Prostate gland (tissue), 2 donors: ENCODE results near the gene DNTT. TPM values are rescaled to one million over a fixed set of nuclear protein-coding genes. Genes with fewer than 3 reads are reported as not detected.

Experiments
- DNase-seq: peaks from one replicate; pipeline ENCODE4 v3.0.0-alpha.2; 2019; ENCODE audit warnings: low spot score
- H3K27ac ChIP-seq, 2 donors: fragments of 200-600 bp; sonication (generic); 2 replicates each; pipeline ENCODE4 v1.5.1; 2017 to 2019
- H3K27me3 ChIP-seq: fragments of 200-600 bp; sonication (generic); replicated peaks from 2 replicates; pipeline ENCODE4 v1.5.1; 2019; ENCODE audit not compliant: insufficient read depth
- H3K36me3 ChIP-seq, 2 donors: fragments of 200-600 bp; sonication (generic); 1 replicate in 1 of 2; 2 replicates in 1 of 2; pipeline versions ENCODE4 v1.5.1 to v1.8.1; 2017 to 2019
- H3K4me1 ChIP-seq: fragments of 200-600 bp; sonication (generic); replicated peaks from 2 replicates; pipeline ENCODE4 v1.5.1; 2019
- H3K4me3 ChIP-seq, 2 donors: fragments of 200-600 bp; sonication (generic); 2 replicates each; pipeline ENCODE4 v1.5.1; 2017 to 2019
- H3K9me3 ChIP-seq: fragments of 200-600 bp; sonication (generic); 2 replicates; pipeline ENCODE4 v1.5.1; 2017
- CTCF ChIP-seq, 4 experiments: fragments of 200-600 bp in 2 of 4; fragments of 450-650 bp in 2 of 4; sonication (generic) in 2 of 4; IDR thresholded peaks; 1 replicate in 3 of 4; 2 replicates in 1 of 4; pipeline ENCODE4 v1.5.1; 2016 to 2019; ENCODE audit warnings: antibody characterized with exemption in 4 of 4, mild to moderate bottlenecking in 2 of 4, moderate library complexity in 2 of 4
- POLR2A ChIP-seq: fragments of 450-650 bp; IDR thresholded peaks from one replicate; pipeline ENCODE4 v1.6.1; 2016; ENCODE audit warnings: antibody characterized with exemption, mild to moderate bottlenecking
- POLR2AphosphoS5 ChIP-seq: sonication (generic); formaldehyde crosslinking; IDR thresholded peaks from one replicate; pipeline ENCODE4 v1.6.1; 2017; ENCODE audit warnings: antibody characterized with exemption
- WGBS: methylation state at CpG from one replicate; pipeline ENCODE4 v1.1.5; 2018; 5-methylcytosine and 5-hydroxymethylcytosine counted together
- intact Hi-C: fragments of 100-400 bp; cut with DNase I; formaldehyde crosslinking; loops from one replicate; pipeline ENCODE4 v1.14.2; 2022
- total RNA-seq, 2 donors: library from RNA; depleted of rRNA; stranded (reverse); fragments of >200 nt; gene quantifications; one replicate each; pipeline ENCODE4 v1.1.0, GENCODE V29; 2016

DNTT gene
- total RNA-seq, 2 donors from 2014 or later, result not detected

DNA sequence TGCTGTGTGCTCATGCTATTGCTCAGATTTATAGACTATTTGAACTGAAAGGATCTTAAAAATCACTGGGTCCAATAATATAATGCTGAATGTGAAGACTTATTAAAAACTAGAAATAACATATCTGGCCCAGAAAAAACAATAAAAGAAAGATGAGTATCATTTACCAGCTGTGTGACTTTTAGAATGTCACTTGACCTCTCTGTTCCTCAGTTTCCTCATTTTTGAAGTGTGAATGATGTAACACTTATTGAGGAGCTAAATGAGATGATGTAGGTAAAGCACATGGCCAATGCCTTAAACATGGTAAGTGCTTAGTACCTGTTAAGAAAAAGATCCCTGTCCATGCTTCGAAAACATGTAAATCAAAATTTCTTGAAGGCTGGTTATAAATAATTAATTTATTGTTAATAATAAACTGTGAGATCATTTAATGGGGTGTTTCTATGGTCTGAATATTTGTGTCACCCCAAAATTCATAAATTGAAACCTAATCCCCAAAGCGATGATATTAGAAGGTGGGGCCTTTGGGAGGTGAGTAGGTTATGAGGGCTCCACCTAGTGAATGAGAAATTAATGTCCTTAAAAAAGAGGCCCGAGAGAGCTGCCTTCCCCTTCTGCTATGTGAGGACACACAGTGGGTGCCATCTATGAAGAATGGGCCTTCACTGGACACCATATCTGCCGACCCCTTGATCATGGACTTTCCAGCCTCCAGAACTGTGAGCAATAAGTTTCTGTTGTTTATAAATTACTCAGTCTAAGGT is 13.0 kb downstream of the DNTT start:
- Histone ChIP-seq H3K4me1 (no peaks in the 10 kb centered on the region), H3K27ac (no peak overlapping the region), H3K9me3 (no peaks in the 10 kb centered on the region), H3K27me3 (no peaks in the 10 kb centered on the region), H3K36me3 (no peaks in the 10 kb centered on the region), H3K4me3 (no peak overlapping the region)
- WGBS, result 80% methylated on average over 4 of the region's 4 CpGs
- intact Hi-C loops, result no loop called here
- TF ChIP-seq POLR2AphosphoS5 (no peak), CTCF (IDR thresholded peaks at IDR 0.05) (no peak), POLR2A (no peak)
- DNase-seq, result no peak

GRCh38 chr10:96319754-96320474 is 15.7 kb downstream of the DNTT start:
- intact Hi-C loops, result no loop called here
- no peak for DNase-seq
- H3K36me3 ChIP-seq, result no peaks in the 10 kb centered on the region
- H3K27me3 ChIP-seq, result no peaks in the 10 kb centered on the region
- TF ChIP-seq POLR2A (no peak), POLR2AphosphoS5 (no peak), CTCF (IDR thresholded peaks at IDR 0.05) (no peak)
- no peaks in the 10 kb centered on the region for H3K4me1 ChIP-seq
- H3K9me3 ChIP-seq, result no peaks in the 10 kb centered on the region
- no peak overlapping the region for H3K27ac ChIP-seq
- WGBS, result 37% methylated on average over 3 of the region's 3 CpGs
- no peak overlapping the region for H3K4me3 ChIP-seq

DNA sequence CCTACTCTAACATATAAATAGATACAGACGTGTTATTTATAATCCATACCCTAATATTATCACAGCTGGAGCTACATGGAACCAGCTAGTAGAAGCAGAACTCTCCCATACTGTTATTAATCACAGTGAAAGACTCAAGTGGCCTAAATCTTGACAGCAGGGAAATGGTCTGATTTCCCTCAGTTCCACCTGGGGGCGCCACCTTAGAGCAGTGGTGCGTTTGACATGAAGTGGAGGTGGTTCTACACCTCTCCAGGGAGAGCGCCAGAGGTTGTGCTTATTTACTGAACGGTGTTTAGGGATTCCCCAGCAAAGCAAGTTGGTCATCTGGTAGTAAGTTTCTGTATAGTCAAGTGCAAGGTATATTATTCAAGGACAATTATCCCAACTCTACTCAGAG is 17.6 kb downstream of the DNTT start:
- intact Hi-C loops, result no loop called here
- H3K4me1 ChIP-seq, result no peaks in the 10 kb centered on the region
- DNase-seq, result no peak
- no peak overlapping the region for H3K4me3 ChIP-seq
- no peaks in the 10 kb centered on the region for H3K27me3 ChIP-seq
- H3K27ac ChIP-seq, result no peak overlapping the region
- TF ChIP-seq POLR2A (no peak), POLR2AphosphoS5 (no peak), CTCF (IDR thresholded peaks at IDR 0.05) (no peak)
- H3K9me3 ChIP-seq, result no peaks in the 10 kb centered on the region
- 64% methylated on average over 5 of the region's 5 CpGs for WGBS
- H3K36me3 ChIP-seq, result no peaks in the 10 kb centered on the region

DNA sequence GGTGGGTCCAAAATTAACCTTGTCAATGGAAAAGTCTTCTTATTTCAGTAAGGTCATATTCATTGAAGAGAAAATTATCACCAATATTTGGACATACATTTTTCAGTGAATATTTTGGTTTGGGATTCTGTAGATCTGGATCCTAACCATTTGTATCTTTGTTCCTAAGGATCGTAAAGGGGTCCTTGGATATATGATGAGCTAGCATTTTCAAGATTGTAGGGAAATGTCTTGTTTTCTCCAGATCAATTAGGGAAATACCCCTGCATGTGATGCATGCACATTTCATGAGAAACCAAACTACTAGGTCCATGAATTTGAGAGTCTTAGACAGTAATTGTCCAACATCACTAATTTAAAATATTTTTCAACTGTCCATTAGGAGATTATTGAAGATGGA is 18.0 kb downstream of the DNTT start:
- no peaks in the 10 kb centered on the region for H3K9me3 ChIP-seq
- no peak for DNase-seq
- no peak overlapping the region for H3K4me3 ChIP-seq
- H3K4me1 ChIP-seq, result no peaks in the 10 kb centered on the region
- H3K36me3 ChIP-seq, result no peaks in the 10 kb centered on the region
- no peaks in the 10 kb centered on the region for H3K27me3 ChIP-seq
- intact Hi-C loops, result no loop called here
- WGBS, result 93% methylated on average over 1 of the region's 1 CpG
- no peak overlapping the region for H3K27ac ChIP-seq
- TF ChIP-seq POLR2A, result no peak
- TF ChIP-seq POLR2AphosphoS5, result no peak
- TF ChIP-seq CTCF (IDR thresholded peaks at IDR 0.05), result no peak

DNA sequence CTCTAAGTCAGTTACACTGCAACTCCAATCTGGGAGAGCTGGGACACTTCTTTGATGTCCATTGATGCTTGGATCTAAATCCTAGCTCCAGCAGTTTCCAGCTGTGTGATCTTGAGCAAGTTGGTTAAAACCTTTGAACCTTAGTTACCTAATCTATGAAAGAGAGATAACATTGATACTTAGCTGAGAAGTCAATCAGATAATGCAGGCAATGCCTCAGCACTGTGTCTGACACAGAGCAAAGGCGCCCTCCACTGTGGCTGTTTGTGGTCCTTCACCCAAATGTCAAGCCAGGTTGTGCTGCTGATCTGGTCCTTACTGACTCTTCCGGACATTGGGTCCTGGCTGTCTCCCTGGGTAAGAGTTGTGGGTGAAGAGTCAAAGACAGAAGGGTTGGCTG is 20.2 kb downstream of the DNTT start:
- no peaks in the 10 kb centered on the region for H3K4me1 ChIP-seq
- 92% methylated on average over 2 of the region's 2 CpGs for WGBS
- H3K36me3 ChIP-seq, result no peaks in the 10 kb centered on the region
- H3K27me3 ChIP-seq, result no peaks in the 10 kb centered on the region
- no peak overlapping the region for H3K4me3 ChIP-seq
- TF ChIP-seq POLR2AphosphoS5 (no peak), CTCF (IDR thresholded peaks at IDR 0.05) (no peak), POLR2A (no peak)
- no peak overlapping the region for H3K27ac ChIP-seq
- H3K9me3 ChIP-seq, result no peaks in the 10 kb centered on the region
- DNase-seq, result no peak
- intact Hi-C loops, result no loop called here
